ENCODE data around the gene ZNF414.

ZNF414 gene

DNA sequence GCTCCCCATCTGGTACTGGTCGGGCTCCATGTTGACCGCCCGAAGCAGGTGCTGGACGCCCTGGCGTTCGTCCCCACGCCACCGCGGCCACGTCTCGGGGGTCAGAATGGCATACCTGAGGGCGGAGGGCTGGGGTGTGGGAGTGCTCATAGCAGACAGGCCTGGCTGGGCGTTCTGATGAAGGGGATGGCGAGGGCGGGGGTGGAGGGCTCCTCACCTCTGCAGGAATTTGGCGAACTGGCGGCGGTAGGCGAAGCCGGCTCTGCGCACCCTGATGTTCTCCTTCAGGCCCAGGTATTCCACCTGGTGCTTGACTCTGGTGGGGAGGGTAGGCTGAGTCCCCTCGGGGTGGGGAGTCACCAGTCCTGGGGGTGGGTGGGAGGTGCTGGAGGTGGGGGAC is 22.3 kb upstream of the ZNF414 start:
- no peak for TF ChIP-seq SPI1 (IDR thresholded peaks at IDR 0.05; ENCODE audit: borderline replicate concordance, low read depth)
- TF ChIP-seq, protein P1, sequence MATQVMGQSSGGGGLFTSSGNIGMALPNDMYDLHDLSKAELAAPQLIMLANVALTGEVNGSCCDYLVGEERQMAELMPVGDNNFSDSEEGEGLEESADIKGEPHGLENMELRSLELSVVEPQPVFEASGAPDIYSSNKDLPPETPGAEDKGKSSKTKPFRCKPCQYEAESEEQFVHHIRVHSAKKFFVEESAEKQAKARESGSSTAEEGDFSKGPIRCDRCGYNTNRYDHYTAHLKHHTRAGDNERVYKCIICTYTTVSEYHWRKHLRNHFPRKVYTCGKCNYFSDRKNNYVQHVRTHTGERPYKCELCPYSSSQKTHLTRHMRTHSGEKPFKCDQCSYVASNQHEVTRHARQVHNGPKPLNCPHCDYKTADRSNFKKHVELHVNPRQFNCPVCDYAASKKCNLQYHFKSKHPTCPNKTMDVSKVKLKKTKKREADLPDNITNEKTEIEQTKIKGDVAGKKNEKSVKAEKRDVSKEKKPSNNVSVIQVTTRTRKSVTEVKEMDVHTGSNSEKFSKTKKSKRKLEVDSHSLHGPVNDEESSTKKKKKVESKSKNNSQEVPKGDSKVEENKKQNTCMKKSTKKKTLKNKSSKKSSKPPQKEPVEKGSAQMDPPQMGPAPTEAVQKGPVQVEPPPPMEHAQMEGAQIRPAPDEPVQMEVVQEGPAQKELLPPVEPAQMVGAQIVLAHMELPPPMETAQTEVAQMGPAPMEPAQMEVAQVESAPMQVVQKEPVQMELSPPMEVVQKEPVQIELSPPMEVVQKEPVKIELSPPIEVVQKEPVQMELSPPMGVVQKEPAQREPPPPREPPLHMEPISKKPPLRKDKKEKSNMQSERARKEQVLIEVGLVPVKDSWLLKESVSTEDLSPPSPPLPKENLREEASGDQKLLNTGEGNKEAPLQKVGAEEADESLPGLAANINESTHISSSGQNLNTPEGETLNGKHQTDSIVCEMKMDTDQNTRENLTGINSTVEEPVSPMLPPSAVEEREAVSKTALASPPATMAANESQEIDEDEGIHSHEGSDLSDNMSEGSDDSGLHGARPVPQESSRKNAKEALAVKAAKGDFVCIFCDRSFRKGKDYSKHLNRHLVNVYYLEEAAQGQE (IDR thresholded peaks at IDR 0.05; ENCODE audit: insufficient replicate concordance, low read depth): no peak
- no peak; the same call in 1 of the 2 replicates for TF ChIP-seq POLR2AphosphoS5 (IDR thresholded peaks at IDR 0.05; ENCODE audit: low read depth)
- TF ChIP-seq, protein P2, sequence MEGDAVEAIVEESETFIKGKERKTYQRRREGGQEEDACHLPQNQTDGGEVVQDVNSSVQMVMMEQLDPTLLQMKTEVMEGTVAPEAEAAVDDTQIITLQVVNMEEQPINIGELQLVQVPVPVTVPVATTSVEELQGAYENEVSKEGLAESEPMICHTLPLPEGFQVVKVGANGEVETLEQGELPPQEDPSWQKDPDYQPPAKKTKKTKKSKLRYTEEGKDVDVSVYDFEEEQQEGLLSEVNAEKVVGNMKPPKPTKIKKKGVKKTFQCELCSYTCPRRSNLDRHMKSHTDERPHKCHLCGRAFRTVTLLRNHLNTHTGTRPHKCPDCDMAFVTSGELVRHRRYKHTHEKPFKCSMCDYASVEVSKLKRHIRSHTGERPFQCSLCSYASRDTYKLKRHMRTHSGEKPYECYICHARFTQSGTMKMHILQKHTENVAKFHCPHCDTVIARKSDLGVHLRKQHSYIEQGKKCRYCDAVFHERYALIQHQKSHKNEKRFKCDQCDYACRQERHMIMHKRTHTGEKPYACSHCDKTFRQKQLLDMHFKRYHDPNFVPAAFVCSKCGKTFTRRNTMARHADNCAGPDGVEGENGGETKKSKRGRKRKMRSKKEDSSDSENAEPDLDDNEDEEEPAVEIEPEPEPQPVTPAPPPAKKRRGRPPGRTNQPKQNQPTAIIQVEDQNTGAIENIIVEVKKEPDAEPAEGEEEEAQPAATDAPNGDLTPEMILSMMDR (IDR thresholded peaks at IDR 0.05; ENCODE audit: insufficient read depth, low read length): no peak
- TF ChIP-seq GABPA (IDR thresholded peaks at IDR 0.05; ENCODE audit: low read depth): no peak
- no peak overlapping the region for H3K4me3 ChIP-seq (replicated peaks; ENCODE audit: insufficient read depth, low read length)
- H3K27ac ChIP-seq (replicated peaks): no peak overlapping the region
- no peak for DNase-seq (ENCODE audit: low read depth in 1 of 2, low spot score in 1 of 2)
- no peaks in the 10 kb centered on the region for H3K27me3 ChIP-seq (ENCODE audit: insufficient read depth, poor library complexity, severe bottlenecking)

DNA sequence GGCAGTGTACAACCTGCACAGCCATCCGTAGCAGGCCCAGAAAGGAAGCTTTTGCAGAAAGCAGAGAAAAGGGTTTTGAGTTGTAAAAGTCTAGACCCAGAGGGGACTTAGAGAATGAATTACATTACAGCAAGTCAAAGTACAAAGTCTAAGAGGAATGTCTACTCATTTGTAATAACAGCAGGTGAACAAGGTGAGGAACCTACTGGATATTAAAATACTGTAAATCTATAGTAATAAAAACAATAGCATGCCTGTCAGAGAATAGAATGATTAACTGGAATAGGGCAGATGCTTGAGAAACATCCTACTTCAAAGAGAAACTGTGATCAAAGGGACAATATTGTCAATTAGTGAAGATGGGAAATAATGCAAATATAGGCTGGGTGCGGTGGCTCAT is 18.3 kb upstream of the ZNF414 start:
- Histone ChIP-seq H3K27ac (replicated peaks) (no peak overlapping the region), H3K4me3 (replicated peaks; ENCODE audit: insufficient read depth, low read length) (no peak overlapping the region), H3K27me3 (ENCODE audit: insufficient read depth, poor library complexity, severe bottlenecking) (no peaks in the 10 kb centered on the region)
- no peak for DNase-seq (ENCODE audit: low read depth in 1 of 2, low spot score in 1 of 2)
- no peak for TF ChIP-seq SPI1 (IDR thresholded peaks at IDR 0.05; ENCODE audit: borderline replicate concordance, low read depth)

- TF ChIP-seq POLR2AphosphoS5 (IDR thresholded peaks at IDR 0.05; ENCODE audit: low read depth): no peak
- TF ChIP-seq, protein P1 (IDR thresholded peaks at IDR 0.05; ENCODE audit: insufficient replicate concordance, low read depth): no peak
- no peak for TF ChIP-seq GABPA (IDR thresholded peaks at IDR 0.05; ENCODE audit: low read depth)
- TF ChIP-seq, protein P2 (IDR thresholded peaks at IDR 0.05; ENCODE audit: insufficient read depth, low read length): no peak
- TF ChIP-seq SPI1 (IDR thresholded peaks at IDR 0.05; ENCODE audit: borderline replicate concordance, low read depth): no peak
- no peaks in the 10 kb centered on the region for H3K27me3 ChIP-seq (ENCODE audit: insufficient read depth, poor library complexity, severe bottlenecking)
- H3K27ac ChIP-seq (replicated peaks): no peak overlapping the region
- H3K4me3 ChIP-seq (replicated peaks; ENCODE audit: insufficient read depth, low read length): no peak overlapping the region
- DNase-seq (ENCODE audit: low read depth in 1 of 2, low spot score in 1 of 2): no peak
Observed at GRCh38 chr19:8531470-8531869, 17.5 kb upstream of the ZNF414 start.

DNA sequence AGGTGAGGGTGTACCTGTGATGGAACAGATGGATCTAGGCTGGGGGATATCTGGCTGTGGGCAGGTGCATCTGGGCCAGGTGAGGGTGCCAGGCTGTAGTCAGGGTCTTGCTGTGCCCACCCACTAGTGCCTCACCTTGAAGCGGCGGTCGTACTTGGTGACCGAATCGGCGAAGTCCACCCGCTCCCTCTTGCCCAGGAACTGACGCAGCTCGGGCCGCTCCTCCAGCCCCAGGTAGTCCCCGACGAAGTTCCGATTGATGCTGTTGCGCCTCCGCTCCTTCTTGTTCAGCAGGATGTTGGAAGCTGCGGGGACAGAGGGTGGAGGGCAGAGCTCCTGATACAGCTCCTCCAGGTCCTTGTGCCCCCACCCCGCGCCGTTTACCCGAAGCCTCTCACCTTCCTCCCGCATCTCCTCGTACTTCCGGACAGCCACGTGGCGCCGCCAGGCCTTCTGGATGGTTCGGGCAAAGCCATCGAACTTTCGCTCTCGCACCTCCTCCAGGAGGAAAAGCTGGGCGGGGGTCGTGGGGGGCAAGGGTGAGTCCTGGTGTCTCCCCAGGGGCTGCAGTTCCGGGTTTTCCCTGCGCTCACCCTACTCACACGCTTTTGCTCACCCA is 16.2 kb upstream of the ZNF414 start:
- TF ChIP-seq SPI1 (IDR thresholded peaks at IDR 0.05; ENCODE audit: borderline replicate concordance, low read depth): no peak
- no peak for TF ChIP-seq GABPA (IDR thresholded peaks at IDR 0.05; ENCODE audit: low read depth)
- Histone ChIP-seq H3K27me3 (ENCODE audit: insufficient read depth, poor library complexity, severe bottlenecking) (no peaks in the 10 kb centered on the region), H3K27ac (replicated peaks) (no peak overlapping the region), H3K4me3 (replicated peaks; ENCODE audit: insufficient read depth, low read length) (no peak overlapping the region)
- DNase-seq (ENCODE audit: low read depth in 1 of 2, low spot score in 1 of 2): no peak
